CD4-positive, alpha-beta memory T cell (primary cell): ENCODE measurements around the gene POMGNT1. TPM values are rescaled to one million over a fixed set of nuclear protein-coding genes. Genes with fewer than 3 reads are reported as not detected.

Experiments used
- polyA plus RNA-seq, 2 donors: library from polyadenylated mRNA; unstranded; fragments of 300-500 nt; fragmentation: Illumina TruSeq; gene quantifications; one replicate each; pipeline ENCODE4 v1.2.3, GENCODE V29; 2021
- total RNA-seq, 2 experiments: library from RNA; stranded (reverse); gene quantifications; one replicate each; pipeline ENCODE4 v1.2.3, GENCODE V29; 2021

Gene POMGNT1
- total and polyA plus RNA-seq, 4 experiments from 2014 or later, result 31.7 to 41.4 (median 36.5) TPM

Other genes starting within 250 kb of the POMGNT1 start
- under 1 TPM; 0.23 to 0.25 TPM for gene PIK3R3, start 65.8 kb downstream of the POMGNT1 start, total RNA-seq
- gene PIK3R3, start 65.8 kb downstream of the POMGNT1 start, polyA plus RNA-seq, result under 1 TPM in 1 of 2 donors, not detected in 1; 0.32 TPM
- gene TSPAN1, start 23.3 kb downstream of the POMGNT1 start, total RNA-seq, result not detected
- gene TSPAN1, start 23.3 kb downstream of the POMGNT1 start, polyA plus RNA-seq, result not detected
- not detected for gene P3R3URF, start 21.9 kb downstream of the POMGNT1 start, total RNA-seq
- gene P3R3URF, start 21.9 kb downstream of the POMGNT1 start, polyA plus RNA-seq, result not detected
- under 1 TPM; 0.86 to 0.93 TPM for gene LURAP1, start 4.9 kb upstream of the POMGNT1 start, total RNA-seq
- gene LURAP1, start 4.9 kb upstream of the POMGNT1 start, polyA plus RNA-seq, result under 1 TPM in 1 of 2 donors, not detected in 1; 0.20 TPM
- gene RAD54L, start 49.3 kb upstream of the POMGNT1 start, total RNA-seq, result 1 to 10 TPM; 1.0 to 1.1 TPM
- under 1 TPM in 1 of 2 donors, not detected in 1; 0.46 TPM for gene RAD54L, start 49.3 kb upstream of the POMGNT1 start, polyA plus RNA-seq
- gene LRRC41, start 105.2 kb upstream of the POMGNT1 start, total RNA-seq, result 10 to 100 TPM; 31.8 to 32.0 TPM
- gene LRRC41, start 105.2 kb upstream of the POMGNT1 start, polyA plus RNA-seq, result 10 to 100 TPM; 47.8 to 66.1 TPM
- 100 to 1,000 TPM; 123 to 128 TPM for gene UQCRH, start 105.3 kb upstream of the POMGNT1 start, total RNA-seq
- 100 to 1,000 TPM; 251 to 272 TPM for gene UQCRH, start 105.3 kb upstream of the POMGNT1 start, polyA plus RNA-seq
- gene NSUN4, start 142.4 kb upstream of the POMGNT1 start, total RNA-seq, result 10 to 100 TPM; 26.4 to 26.9 TPM
- gene NSUN4, start 142.4 kb upstream of the POMGNT1 start, polyA plus RNA-seq, result 10 to 100 TPM in 1 of 2 donors, 1 to 10 TPM in 1; 7.7 to 18.7 TPM
- 10 to 100 TPM in 1 of 2 experiments, 1 to 10 TPM in 1; 7.7 to 10.7 TPM for gene FAAH, start 195.9 kb upstream of the POMGNT1 start, total RNA-seq
- gene FAAH, start 195.9 kb upstream of the POMGNT1 start, polyA plus RNA-seq, result 1 to 10 TPM; 2.0 to 4.2 TPM